GM12874 (cell line): Measurements from ENCODE around the gene EPN1.

Experiments
- TF ChIP-seq, protein P1 (sequence below): IDR thresholded peaks from 2 replicates; pipeline ENCODE4 v1.5.1; 2011; ENCODE audit warnings: low read depth, mild to moderate bottlenecking, control low read depth, low read length, moderate library complexity; ENCODE audit not compliant: insufficient read depth

EPN1 gene

DNA sequence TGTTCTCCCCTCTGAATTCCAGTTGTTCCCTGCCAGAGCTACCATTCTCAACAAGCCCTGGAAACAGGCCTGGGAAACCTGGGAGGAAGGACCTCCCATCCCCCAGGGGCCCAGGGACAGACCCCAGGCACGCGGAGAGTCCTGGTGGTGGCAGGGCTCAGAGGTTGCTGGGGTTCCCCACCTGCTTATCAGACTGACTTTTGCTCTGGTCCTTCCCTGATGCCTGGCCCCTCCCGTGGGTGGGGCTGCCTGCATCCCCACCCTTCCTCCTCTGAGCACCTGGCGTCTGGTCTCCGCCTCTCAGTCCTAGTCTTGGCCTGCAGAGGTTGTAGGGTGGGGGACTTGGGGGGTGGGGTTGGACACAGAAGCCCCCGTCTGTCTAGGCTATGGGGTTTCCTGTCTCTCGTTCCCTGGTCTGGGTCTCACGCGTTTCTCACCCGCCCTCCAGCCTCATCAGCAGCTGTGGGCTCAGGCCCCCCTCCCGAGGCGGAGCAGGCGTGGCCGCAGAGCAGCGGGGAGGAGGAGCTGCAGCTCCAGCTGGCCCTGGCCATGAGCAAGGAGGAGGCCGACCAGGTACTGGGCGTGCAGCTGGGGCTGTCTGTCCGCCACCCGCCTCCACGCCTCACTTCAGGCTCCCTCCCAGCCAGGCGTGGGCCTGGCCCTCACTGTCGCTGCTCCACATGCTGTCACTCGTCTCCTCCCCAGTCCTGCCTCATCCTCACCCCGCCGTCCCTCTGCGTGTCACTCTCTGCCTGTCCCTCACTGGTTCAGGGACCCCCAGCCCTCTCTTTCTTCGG lies 13.6 kb downstream of the EPN1 start:
- TF ChIP-seq, protein P1, sequence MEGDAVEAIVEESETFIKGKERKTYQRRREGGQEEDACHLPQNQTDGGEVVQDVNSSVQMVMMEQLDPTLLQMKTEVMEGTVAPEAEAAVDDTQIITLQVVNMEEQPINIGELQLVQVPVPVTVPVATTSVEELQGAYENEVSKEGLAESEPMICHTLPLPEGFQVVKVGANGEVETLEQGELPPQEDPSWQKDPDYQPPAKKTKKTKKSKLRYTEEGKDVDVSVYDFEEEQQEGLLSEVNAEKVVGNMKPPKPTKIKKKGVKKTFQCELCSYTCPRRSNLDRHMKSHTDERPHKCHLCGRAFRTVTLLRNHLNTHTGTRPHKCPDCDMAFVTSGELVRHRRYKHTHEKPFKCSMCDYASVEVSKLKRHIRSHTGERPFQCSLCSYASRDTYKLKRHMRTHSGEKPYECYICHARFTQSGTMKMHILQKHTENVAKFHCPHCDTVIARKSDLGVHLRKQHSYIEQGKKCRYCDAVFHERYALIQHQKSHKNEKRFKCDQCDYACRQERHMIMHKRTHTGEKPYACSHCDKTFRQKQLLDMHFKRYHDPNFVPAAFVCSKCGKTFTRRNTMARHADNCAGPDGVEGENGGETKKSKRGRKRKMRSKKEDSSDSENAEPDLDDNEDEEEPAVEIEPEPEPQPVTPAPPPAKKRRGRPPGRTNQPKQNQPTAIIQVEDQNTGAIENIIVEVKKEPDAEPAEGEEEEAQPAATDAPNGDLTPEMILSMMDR, result no peak

DNA sequence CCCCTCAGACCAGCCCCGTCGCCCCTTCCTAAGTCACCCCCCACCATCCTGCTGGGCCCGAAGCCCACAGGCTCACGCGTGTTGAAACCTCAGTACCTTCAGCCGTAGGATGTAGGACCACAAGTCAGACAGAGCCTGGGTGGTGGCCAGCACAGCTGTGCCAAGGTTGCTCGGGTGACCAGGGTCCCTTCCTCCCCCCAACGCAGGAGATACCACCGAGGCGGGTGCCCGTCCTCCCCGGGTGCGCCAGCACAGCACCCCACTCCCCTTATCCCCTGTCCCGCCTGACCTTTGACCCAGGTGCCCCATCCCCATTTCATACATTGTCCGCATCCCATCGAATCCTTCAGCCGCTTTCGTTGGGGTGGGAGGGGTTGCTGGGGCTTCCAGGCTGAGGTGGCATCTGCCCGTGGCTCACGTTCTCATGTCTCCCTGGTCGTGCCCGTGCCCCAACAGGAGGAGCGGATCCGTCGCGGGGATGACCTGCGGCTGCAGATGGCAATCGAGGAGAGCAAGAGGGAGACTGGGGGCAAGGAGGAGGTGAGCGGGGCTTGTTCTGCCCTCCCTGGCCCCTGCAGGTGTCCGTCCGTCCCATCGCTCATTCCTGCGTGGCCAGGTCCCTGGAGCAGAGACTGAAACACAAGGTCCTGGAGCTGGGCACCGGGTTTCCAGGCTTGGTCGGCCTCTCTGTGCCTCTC lies 14.5 kb downstream of the EPN1 start:
- TF ChIP-seq, protein P1, result no peak

DNA sequence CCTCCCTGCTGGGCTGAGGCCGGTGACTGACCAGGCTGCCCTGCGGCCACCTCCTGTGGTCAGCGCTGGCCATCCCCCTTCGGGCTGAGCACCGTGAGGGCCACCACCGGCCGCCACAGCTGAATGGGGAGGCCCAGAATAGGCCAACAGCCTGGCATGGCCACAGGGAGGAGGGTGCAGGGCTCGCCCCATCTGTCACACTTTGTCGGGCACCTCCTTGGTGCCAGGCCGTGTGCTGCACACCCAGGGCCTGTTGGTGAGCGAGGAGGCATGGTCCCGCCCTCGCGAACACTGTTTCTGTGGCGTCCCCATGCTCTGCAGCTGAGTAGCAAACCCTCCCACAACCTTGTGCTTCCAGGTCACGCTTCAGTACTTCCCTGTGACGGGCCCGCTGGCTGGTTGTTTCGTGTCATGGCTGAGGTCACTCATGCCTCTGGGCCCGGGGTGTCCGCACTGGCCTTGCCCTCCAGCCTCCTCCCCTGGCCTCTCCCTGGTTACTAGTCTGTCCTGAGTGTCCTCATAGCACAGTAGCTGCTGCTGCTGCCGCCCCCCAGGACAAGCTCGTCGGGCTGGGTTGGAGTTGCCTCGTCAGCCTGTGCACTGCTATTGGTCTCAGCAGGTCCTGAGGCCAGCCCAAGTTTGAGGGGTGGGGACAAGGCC lies 15.2 kb downstream of the EPN1 start:
- TF ChIP-seq, protein P1, result no peak

DNA sequence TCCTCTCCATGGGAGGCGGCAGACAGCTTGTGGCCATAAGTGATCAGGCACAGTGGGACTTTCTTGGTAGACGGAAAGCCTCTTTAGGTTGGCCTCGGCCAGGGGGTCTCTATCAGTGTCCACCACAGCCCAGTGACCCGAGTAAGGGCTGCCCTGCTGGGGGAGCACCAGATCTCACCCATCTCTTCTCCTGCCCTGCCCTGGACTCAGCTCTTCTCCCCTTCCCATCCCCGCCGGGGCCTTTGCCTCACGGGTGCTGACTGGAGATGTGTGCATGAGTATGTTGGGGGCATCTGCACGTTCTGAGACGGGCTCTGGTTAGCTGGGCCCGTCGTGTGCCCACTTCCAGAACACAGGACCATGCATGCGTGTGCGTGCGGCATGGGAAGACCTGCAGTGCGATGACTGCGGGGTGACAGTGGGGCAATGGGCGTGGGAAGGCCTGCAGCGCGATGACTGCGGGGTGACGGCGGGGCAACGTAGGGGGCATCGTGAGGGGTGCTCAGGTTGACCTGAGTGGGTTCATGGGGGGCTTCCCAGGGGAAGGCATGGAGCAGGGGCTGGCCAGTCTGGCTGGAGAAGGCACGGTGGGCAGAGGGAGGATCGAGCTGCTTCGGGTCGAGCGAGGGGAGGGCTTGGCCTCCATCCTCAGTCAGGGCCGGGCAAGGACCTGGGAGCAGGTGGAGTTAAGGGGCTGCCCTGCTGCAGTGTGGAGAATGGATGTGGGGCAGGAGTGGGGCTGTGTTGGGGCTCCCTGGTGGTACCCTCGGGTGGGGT lies 15.9 kb downstream of the EPN1 start:
- TF ChIP-seq, protein P1, result no peak

DNA sequence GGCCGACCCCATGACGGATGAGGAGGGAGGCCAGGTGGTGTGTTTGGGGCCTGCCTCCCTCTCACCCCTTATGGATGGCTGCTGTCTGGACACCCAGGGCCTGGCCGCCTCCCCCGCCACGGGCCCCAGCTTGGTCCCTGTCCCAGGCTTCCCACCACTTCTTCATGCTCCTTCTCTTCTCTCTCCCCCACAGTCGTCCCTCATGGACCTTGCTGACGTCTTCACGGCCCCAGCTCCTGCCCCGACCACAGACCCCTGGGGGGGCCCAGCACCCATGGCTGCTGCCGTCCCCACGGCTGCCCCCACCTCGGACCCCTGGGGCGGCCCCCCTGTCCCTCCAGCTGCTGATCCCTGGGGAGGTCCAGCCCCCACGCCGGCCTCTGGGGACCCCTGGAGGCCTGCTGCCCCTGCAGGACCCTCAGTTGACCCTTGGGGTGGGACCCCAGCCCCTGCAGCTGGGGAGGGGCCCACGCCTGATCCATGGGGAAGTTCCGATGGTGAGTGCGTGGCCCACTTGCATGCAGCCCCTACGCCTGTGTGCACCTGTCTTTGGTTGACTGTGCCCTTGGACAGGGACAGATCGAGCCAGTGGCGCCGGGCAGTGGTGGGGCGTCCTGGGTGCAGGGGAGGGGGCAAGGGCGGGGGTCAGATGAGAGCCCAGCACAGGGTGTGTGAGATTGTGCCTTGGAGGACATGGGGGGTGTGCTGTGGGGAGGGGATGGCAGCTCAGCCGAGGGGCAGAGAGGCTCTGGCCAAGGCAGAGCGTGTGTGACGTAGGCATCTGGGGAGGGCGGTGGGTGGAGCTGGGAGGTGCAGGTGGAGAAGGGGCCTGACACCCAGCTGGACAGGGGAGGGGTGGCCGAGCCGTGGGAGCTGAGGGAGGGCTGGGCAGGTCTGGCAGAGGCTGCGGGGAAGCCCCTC lies 16.8 kb downstream of the EPN1 start:
- TF ChIP-seq, protein P1, result no peak

DNA sequence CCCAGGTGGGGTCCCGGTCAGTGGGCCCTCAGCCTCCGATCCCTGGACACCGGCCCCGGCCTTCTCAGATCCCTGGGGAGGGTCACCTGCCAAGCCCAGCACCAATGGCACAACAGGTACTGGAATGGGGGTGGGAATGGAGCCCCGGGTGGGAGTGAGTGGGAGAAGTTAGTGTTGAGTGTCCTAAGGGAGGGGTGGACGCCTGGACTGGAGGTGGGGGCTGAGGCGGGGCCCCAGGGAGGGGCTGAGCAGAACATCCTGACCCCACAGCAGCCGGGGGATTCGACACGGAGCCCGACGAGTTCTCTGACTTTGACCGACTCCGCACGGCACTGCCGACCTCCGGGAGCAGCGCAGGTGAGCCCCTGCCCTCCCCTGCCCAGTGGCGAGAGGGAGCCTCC lies 17.7 kb downstream of the EPN1 start:
- TF ChIP-seq, protein P1, result no peak
